HCEC 1CT (cell line): ENCODE results near the gene SLC6A12.
"Not testable (repeated sequence)": the region's sequence is repeated elsewhere in the genome, so short reads cannot be mapped to it uniquely, and the experiment has no call there.

ENCODE experiments used
- DNase-seq: peaks from one replicate; pipeline ENCODE4 v3.0.0-alpha.2; 2017

The SLC6A12 gene

DNA sequence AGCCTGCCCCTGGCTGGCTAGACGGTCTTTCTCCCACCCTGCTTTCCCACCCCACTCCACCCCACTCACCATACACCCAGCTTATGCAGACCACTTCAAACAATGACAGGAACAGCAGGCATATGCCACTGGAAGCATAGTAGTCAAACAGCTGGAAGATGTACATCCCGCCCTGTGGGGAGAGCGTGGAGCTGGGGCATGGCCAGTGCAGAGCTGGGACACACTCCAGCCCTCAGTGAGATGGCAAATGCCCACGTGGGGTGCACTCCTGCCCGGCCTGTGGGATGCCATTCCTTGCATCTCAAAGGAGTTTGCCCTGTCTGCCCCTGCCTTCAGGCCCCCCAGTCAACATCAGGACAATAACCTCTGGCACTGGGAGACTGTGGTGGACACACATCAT lies 18.8 kb downstream of the SLC6A12 start:
- no peak for DNase-seq

DNA sequence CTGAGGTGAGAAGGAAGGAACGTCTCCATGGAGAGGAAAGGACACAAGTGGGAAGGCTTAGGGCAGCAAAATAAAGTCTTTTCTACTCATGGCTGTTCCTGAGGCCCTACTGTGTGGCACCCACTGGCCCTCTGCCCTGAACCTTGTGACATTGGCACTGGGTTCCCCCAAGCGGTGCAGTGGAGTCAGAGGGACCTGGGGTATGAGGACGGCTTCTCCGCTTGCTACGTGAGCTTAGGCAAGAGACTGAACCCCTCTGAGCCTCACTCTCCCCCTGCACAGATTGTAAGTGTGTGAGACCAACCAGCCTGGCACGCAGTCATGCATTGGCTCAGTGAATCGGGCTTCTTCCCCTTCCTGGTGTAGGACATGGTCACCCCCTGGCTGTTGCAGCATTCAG lies 19.7 kb downstream of the SLC6A12 start:
- DNase-seq = no peak

DNA sequence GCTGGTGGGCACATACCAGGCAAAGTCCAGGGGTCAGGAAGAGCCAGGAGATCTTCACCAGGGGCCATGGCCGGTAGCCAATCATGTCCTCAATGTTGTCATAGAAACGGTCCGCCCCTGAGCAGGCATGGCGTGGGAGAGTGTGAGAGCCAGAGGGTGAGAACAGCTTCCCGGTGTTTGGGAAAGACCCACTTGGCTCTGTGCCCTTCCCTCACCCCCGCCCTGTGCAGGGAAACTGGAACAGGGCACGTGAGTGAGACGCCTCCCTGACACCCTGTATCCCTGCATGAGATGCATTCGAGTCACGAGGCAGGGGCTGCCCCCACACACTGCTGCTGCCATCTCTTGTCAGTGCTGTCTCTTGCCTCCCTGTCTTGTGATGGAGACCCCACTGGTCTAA lies 20.7 kb downstream of the SLC6A12 start:
- DNase-seq = no peak

DNA sequence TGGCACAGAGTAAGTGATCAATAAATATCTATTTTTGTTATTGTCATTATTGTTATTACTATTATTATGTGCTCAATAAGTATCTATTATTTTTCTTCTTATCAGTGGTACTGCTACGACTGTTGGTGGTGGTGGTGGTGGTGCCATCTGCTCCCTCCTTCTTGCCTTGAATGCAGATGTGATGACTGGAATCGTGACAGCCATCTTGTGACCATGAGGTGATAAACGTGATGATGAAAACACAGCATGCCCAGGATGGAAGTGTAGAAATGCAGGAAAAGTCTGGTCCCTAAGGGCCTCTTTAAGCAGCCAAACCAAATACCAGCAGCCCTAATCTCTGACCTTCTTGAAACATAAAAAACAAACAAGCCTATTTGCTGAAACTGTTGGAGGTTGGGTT lies 22.4 kb downstream of the SLC6A12 start:
- no peak for DNase-seq

DNA sequence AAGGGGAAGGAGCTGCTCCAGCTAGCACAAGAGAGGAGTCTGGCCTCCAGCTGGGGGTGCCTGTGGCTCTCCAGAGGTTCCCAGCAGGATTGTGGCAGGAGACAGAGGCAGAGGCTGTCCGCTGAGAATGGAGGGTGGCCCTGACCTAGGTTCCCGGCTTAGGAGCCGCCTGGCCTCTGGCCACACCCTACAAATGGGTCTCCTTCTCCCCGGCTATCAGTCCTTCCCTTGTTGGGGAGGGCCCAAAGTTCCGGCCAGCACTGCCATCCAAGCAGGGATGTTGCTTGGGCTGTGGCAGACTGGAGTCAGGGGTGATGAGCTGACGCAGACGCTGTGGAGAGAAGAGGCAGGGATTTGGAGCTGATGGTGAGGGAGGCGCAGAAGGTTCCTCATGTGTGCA lies 23.1 kb downstream of the SLC6A12 start:
- DNase-seq = no peak

DNA sequence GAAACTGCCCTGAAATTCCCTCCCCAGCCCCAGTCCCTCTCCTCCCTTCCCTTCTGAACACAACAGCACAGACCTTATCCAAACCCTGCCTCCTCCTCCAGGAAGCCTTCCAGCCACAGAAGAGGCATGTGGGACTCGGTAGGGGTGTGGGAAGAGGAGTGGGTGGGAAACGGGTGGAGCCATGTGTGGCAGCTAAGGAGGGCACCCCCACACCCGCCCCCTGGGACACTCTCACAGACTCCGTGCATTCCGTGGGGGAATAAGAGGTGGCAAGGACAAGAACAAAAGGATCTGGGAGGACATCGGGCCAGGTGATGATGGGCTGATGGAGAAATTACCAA lies 24.4 kb downstream of the SLC6A12 start:
- DNase-seq = no peak

DNA sequence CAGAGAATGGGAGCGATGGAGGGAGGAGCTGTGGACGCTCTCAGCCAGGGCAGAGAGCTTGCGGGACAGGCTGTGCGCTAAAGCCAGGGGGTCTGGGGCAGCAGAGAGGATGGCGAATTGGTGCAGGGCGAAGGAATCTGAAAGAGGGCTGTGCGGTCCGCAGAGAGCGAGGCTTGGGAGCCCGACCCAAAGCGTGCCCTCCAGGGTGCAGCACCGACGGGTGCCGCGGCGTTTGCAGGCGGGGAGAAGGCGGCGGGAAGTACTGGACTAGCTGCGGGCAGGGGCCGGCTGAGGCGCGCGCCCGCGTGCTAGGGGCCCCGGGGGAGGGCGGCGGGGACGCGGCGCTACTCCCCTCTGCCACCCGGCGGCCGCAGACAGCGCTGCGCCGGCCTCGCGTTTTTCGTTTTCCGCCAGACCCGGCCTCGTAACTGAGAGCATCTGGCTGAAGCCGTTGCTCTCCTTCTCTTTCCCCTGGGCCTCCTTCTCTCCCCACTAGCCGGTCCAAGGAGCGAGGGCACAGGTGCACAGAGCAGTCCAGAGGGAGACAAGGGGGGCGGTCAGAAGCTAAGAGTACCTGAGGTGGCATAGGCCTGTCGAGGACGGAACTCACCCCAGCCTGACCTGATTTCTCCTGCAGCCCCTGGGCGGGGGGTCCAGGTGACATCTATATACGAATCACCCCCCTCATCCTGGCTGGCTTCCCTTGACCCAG lies 24.9 kb downstream of the SLC6A12 start:
- DNase-seq = peak; percentile 19

DNA sequence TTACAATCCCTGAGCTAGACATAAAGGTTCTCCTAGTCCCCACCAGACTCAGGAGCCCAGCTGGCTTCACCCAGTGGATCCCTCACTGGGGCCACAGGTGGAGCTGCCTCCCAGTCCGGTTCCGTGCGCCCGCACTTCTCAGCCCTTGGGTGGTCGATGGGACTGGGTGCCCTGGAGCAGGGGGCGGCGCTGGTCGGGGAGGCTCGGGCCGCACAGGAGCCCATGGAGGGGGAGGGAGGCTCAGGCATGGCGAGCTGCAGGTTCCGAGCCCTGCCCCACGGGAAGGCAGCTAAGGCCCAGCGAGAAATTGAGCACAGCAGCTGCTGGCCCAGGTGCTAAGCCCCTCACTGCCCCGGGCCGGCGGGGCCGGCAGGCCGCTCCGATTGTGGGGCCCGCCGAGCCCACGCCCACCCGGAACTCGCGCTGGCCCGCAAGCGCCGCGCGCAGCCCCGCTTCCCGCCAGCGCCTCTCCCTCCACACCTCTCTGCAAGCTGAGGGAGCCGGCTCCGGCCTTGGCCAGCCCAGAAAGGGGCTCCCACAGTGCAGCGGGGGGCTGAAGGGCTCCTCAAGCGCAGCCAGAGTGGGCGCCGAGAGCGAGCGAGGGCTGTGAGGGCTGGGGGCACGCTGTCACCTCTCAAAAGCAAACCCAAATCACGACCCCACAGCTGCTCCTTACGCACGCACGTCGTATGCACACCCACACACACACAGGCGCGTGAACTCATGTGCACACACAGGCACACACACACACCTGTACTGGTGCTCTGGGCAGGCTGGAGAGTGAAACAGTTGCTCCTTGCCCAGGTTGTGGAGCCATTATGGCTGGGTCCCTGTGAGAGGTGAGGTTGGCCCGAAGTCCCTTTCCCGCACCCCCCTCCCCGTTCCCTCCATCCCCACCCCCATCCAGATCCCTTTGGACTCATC lies 25.7 kb downstream of the SLC6A12 start:
- not testable (repeated sequence) for DNase-seq

DNA sequence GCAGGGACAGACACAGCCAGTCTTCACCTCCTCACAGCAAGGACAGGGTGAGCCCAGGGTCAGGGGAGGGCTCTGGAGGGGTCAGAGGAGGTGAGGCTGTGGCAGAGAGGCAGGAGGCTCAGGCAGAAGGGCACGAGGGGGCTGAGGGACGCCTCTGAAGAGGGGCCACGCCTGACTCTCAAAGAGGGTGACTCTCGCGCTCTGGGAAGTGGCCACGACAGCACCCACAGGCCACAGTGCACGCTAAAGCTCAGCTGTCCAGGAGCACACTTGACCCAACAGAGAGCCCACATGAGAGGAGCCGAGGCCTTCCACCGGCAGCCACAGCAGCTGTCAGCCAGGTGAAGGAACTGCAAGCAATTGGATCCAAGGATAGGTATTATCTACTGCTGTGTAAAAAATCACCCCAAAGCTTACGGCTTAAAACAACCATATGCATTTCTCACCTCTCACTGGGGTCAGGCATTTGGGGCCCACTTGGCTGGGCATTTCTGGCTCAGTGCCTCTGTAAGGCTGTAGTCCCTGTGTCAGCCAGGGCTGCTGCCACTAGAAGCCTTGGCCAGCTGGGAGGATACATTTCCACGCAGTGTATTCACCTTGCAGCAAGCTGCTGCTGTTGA lies 27.8 kb downstream of the SLC6A12 start:
- no peak for DNase-seq

DNA sequence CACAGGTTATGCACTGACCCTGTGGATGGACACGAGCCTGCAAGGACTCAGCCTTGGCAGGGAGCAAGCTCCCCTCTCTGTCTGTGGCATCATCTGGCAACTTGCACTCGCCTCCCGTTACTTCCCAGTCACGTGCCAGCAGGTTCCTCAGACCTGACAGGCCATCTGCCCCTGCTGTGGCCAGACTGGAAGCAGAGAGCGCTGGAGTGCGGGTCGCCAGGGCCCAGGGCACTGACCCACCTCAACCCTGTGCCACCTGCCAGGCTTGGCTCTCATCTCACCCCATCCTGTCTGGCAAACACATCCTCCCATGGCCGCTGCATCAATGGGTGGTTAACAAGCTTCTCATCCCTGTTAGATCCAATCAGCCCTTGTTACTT lies 28.4 kb downstream of the SLC6A12 start:
- no peak for DNase-seq

DNA sequence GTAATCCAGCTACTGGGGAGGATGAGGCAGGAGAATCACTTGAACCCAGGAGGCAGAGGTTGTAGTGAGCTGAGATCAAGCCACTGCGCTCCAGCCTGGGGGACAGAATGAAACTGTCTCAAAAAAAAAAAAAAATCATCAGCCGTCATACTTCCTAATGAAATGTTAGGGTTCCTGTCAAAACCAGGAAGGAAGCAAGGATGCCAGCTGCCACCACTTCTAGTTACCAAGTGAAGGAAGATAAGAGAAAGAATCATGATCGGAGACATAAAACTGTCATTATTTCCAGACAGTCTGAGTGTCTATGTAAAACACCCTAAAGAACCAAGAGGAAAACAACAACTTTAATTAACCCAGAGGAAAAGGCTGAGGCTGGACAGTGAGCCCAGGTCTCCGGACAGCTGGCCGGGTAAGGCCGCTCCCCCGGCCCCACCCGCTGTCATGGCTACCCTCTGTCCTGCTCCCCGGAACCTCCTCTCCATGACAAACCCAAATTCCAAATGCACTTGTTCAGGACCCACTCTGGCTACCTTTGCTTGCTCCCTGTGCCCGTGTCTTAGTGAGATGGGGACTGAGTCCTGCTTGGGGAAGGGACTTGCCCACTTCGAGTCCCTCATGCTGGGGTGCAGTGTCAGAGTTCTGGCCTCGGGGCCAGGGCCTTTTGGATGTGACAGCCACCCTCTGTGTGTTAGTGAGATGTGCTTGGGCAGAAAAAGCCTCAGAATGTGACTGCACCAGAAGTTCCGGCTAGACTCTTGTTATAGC lies 29.0 kb downstream of the SLC6A12 start:
- DNase-seq = no peak

DNA sequence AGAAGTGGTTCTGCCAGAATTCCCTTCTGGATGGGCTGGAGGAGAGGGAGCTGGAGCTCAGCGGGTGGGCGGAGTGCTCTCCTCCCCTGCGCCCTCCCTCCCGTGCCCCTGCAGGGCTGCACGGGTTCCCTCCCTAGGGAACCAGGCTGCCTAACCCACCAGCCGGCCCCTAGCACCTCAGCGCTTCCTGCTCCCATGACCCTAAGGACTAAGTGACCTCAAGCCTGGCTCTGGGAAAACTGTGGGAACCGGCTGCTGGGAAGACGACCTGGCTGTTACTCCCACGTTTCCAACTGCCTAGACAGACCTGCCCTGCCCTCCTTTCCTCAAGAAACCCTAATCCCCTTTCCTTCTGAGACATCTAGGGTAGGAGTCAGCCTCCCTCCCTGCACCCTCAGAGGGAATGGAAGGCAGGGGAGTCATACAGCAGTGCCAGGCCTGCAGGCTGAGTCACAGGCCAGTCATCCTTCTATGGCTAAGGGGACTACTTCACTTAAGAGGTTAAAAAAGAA lies 31.5 kb downstream of the SLC6A12 start:
- peak; percentile 80 for DNase-seq

DNA sequence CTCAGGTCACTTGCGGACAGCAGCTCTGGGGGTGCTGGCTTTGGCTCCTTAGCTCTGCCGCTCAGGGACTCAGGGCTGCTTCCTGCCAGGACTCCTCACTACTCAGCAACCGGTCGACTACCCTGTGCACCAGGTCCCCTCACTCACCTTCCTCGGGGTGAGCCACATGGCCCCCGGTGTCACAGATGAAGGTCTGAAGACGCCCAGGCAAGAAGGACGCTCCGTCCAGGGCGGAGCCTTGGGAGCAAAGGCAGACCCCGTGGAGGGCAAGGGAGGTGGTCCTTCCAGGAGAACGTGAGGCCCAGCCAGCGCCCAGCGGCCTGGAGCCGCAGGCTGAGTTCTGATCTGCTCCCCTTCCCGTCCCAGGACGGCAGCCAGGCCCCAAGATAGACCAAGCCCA lies 32.0 kb downstream of the SLC6A12 start:
- no peak for DNase-seq

DNA sequence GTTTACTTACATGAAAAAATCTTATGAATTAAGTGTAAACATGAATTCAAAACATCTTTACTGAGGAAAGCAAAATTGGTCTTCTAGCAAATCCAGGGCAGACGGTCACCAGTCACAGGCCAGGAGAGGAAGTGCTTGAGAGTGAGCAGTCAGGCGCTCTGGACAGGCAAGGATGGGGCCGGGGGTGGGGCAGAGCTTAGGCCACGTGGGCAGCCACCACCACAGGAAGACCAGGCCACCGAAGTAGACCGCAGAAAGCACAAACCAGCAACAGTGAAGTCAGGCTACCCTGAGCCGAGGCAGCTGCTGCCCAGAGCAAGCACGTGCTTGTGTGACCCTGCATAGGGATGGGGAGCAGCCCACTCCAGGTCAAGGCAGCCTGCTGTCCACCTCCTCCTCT lies 33.5 kb downstream of the SLC6A12 start:
- no peak for DNase-seq

DNA sequence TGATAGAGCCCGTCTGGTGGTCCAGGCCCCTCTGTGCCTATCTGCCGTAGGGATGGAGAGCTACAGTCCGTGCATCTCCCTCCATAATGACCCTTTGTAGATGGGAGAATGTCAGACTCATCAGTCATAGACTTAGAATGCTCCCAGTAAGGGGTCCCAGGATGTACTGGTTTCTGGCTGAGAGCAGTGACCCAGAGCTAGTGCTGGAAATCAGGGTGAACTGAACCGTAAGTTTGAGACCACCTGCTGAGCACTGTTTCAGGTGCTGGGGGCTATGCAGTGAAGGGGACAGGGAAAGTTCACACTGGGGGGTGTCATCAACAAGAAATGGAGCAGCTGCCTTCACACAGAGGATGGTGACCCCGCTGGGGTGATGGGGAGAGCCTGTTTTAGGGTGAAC lies 34.1 kb downstream of the SLC6A12 start:
- DNase-seq = no peak

DNA sequence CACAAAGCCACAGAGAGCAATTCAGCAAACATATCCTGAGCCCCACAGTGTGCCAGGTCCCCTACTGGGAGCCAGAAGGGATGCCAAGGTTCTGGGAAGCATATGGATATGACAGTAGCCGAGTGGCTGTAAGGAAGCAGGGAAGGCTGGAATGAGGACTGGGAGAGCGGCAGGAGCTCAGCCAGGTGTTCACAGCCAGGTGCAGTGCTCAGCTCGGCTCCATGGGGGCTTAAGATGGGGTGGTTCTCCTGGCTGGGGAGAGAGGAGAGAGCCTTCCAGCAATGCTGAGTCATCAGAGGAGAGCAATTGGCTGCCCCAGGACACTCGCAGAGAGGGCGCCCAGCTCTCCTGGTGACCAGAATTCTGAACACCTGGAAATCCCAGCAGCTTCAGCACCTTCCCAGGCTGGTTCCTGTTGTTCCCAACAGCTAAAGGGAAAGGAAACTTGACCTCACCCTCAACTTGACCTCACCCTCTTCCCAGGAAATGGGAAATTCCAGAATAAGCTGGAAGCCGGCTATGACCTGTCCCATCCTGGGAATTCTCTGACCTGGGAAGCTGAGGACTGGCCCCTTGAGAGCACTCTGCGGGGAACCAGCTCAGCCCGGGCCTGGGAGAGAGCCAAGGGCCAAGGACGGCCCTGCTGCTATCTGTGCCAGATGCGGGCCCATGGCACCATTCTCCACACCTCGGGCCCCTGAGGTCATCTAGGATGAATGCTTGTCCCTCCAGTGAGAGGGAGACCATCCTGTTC lies 34.6 kb downstream of the SLC6A12 start:
- DNase-seq = no peak

DNA sequence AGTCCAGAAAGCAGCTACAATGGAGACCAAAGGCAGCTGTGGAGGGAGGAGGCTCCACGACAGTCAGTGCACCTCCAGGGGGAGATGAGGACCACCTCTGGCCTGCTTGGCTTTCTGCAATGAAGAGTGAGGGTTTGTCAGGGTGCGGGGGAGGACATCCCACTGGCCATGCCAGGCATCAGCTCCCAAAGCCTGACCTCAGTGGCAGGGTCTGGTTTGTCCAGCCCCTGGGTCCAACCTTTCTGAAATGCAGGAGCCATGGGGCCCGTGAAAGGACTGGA lies 35.2 kb downstream of the SLC6A12 start:
- DNase-seq = no peak

DNA sequence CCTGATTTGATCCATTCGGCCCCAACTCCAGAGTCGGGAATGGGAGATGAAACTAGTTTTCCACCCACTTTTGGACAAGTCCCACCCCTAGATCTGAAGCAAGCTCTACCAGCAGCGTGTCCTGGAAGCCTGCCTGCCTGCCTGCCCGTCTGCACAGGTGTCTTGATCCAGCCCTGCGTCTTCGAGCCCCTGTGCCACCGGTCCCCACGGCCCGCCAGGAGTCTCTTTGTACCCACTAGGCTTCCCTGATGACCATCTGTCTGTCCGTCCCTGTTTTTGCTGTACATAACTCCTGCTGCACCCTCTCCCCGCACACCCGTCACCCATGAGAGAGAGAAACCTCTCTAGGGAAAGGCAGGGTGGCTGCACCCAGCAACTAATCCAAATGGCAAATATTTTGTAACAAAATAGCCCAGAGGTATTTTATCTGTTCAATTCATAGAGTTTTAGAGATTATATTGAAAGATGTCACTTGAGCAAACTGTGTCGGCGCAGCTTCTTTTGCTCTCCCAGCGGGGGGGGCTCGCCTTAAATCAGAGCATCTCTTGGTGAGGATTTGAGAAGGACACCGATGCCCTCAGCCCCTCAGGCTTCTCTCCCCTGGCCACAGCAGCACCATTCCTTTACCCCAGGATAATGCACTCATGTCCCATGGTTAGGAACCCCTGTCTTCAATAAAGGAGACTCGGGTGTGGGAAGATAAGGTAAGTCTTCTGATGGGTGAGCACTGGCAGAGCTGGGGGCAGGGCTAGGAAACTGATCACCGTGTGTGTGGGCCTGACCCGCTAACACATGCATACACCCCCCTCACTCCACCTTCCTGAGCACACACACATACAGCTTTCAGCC lies 35.8 kb downstream of the SLC6A12 start:
- DNase-seq = no peak

DNA sequence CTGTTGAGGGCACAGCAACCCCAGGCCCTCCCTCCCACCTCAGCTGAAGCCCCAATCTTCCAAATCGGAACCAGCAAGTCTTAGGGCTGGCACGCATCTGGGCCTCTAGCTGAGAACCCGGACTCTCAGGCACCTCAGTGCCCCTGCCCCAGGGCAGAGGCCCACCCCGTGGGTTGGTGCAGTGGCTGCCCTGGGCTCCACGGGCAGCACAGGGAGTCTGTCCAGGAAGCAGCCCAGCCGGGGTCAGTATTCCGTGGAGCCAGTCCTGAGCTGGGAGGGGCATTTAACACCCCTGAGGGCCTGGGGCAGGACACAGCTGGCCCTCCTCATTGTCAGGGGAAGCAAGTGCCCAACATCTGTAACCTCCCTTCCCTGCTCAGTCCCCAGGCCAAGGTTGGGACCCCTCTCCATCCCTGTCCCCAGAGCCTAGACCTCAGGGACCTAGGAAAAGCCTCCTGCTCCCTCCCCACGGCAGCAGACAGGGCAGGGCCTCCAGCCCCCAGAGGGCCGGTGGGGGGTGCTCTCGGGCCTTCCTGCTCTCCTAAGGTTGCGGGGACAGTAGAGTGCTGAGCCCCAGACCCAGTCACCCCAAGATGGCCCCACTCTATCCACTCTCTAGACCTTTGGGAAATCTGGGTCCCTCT lies 36.5 kb downstream of the SLC6A12 start:
- no peak for DNase-seq

DNA sequence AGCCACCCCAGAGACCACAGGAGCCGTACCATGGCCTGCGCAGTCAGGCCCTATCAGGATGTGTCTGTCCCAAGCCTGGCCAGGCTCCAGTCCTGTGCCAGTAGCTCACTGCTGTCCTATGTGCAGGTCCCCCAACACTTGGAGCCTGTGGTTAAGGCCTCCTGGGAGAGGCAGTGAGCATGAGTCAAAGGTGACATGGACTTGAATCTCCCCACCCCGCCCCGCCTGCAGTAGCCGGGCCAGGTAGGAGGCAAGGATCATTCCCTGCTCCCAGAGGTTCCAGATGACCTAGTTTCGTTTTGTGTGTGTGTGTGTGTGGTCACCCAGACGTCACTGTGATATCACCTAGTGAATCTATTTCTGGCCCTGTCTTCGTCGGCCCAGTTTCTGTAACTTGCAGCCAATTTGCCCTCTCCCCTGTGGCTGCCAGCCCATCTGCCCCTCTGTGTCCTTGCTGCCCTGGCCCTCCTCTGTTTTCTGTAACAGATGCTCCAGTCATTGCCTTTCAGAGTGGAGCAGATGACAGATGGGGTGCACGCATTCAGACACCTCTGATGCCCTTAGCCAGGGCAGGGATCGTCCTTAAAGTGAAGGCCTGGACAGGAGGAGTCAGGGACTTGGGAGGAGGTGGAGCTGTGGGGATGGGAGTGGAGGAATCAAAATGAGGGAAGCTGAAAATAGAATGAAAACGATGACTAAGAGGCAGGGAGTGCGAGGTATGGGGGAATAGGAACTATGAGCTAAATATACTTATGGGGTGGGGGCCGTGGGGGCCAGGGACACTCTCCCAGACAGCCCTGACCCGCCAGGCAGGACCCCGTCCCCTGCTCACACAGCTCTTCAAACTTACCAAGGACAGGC lies 37.4 kb downstream of the SLC6A12 start:
- peak; percentile 46 for DNase-seq
